ENCODE results near the gene THSD7A. TPM values are rescaled to one million over a fixed set of nuclear protein-coding genes. Genes with fewer than 3 reads are reported as not detected.

THSD7A gene
- total RNA-seq, 1 donor from 2014 or later = 0.26 TPM

- H3K36me3 ChIP-seq (ENCODE audit: control insufficient read depth, insufficient read depth, low read length) = no peaks in the 10 kb centered on the region
- FAIRE-seq (no peak), DNase-seq (ENCODE audit: low read depth) (no peak)
- no peaks in the 10 kb centered on the region for H3K27me3 ChIP-seq (ENCODE audit: control insufficient read depth, insufficient read depth, low read length)
- no peak overlapping the region for H3K4me3 ChIP-seq (ENCODE audit: low read depth, low read length)
- no peak for TF ChIP-seq CTCF (IDR thresholded peaks at IDR 0.05; ENCODE audit: insufficient read depth, low read length, severe bottlenecking)
Measured at GRCh38 chr7:11601761-11602160, 230.2 kb downstream of the THSD7A start.

GRCh38 chr7:11593322-11593721 lies 238.7 kb downstream of the THSD7A start:
- Histone ChIP-seq H3K27me3 (ENCODE audit: control insufficient read depth, insufficient read depth, low read length) (no peaks in the 10 kb centered on the region), H3K4me3 (ENCODE audit: low read depth, low read length) (no peak overlapping the region), H3K36me3 (ENCODE audit: control insufficient read depth, insufficient read depth, low read length) (no peaks in the 10 kb centered on the region)
- FAIRE-seq (no peak), DNase-seq (ENCODE audit: low read depth) (peak; percentile 16)
- no peak for TF ChIP-seq CTCF (IDR thresholded peaks at IDR 0.05; ENCODE audit: insufficient read depth, low read length, severe bottlenecking)

- no peaks in the 10 kb centered on the region for H3K27me3 ChIP-seq (ENCODE audit: control insufficient read depth, insufficient read depth, low read length)
- no peak overlapping the region for H3K4me3 ChIP-seq (ENCODE audit: low read depth, low read length)
- DNase-seq (ENCODE audit: low read depth) = peak; percentile 45
- TF ChIP-seq CTCF (IDR thresholded peaks at IDR 0.05; ENCODE audit: insufficient read depth, low read length, severe bottlenecking) = no peak
- no peak for FAIRE-seq
- H3K36me3 ChIP-seq (ENCODE audit: control insufficient read depth, insufficient read depth, low read length) = no peaks in the 10 kb centered on the region
Measured at GRCh38 chr7:11592699-11593098, 239.3 kb downstream of the THSD7A start.

- Histone ChIP-seq H3K4me3 (ENCODE audit: low read depth, low read length) (no peak overlapping the region), H3K36me3 (ENCODE audit: control insufficient read depth, insufficient read depth, low read length) (no peaks in the 10 kb centered on the region), H3K27me3 (ENCODE audit: control insufficient read depth, insufficient read depth, low read length) (no peaks in the 10 kb centered on the region)
- no peak for DNase-seq (ENCODE audit: low read depth)
- TF ChIP-seq CTCF (IDR thresholded peaks at IDR 0.05; ENCODE audit: insufficient read depth, low read length, severe bottlenecking) = no peak
- FAIRE-seq = no peak
Measured at GRCh38 chr7:11591943-11592342, 240.1 kb downstream of the THSD7A start.

GRCh38 chr7:11591055-11591633 lies 240.9 kb downstream of the THSD7A start:
- FAIRE-seq (peak; percentile 58), DNase-seq (ENCODE audit: low read depth) (no peak)
- no peak for TF ChIP-seq CTCF (IDR thresholded peaks at IDR 0.05; ENCODE audit: insufficient read depth, low read length, severe bottlenecking)
- Histone ChIP-seq H3K36me3 (ENCODE audit: control insufficient read depth, insufficient read depth, low read length) (no peaks in the 10 kb centered on the region), H3K27me3 (ENCODE audit: control insufficient read depth, insufficient read depth, low read length) (no peaks in the 10 kb centered on the region), H3K4me3 (ENCODE audit: low read depth, low read length) (no peak overlapping the region)

- DNase-seq (ENCODE audit: low read depth) (no peak), FAIRE-seq (no peak)
- H3K27me3 ChIP-seq (ENCODE audit: control insufficient read depth, insufficient read depth, low read length) = no peaks in the 10 kb centered on the region
- H3K4me3 ChIP-seq (ENCODE audit: low read depth, low read length) = no peak overlapping the region
- TF ChIP-seq CTCF (IDR thresholded peaks at IDR 0.05; ENCODE audit: insufficient read depth, low read length, severe bottlenecking) = no peak
- H3K36me3 ChIP-seq (ENCODE audit: control insufficient read depth, insufficient read depth, low read length) = no peaks in the 10 kb centered on the region
Measured at GRCh38 chr7:11589251-11589650, 242.7 kb downstream of the THSD7A start.

Measured in bronchial epithelial cell (primary cell).